Spleen (tissue), 11 donors: ENCODE measurements around the gene EFL1. TPM values are rescaled to one million over a fixed set of nuclear protein-coding genes. Genes with fewer than 3 reads are reported as not detected.

Source experiments
- DNase-seq: peaks from one replicate; pipeline ENCODE4 v3.0.0-alpha.2; 2020
- H3K27ac ChIP-seq, 8 donors: fragments of 200-600 bp; sonication (generic) in 7 of 8; 1 replicate in 4 of 8; 2 replicates in 4 of 8; pipeline versions ENCODE4 v1.5.0 to v1.8.0; 2016 to 2021; ENCODE audit warnings: inconsistent platforms in 4 of 8, mild to moderate bottlenecking in 4 of 8, moderate library complexity in 1 of 8
- H3K27me3 ChIP-seq, 7 donors: fragments of 200-600 bp; sonication (generic) in 6 of 7; replicated peaks in 1 of 7; 1 replicate in 4 of 7; 2 replicates in 3 of 7; pipeline versions ENCODE4 v1.5.0 to v1.8.0; 2016 to 2021; ENCODE audit warnings: inconsistent platforms in 3 of 7, mild to moderate bottlenecking in 1 of 7
- H3K36me3 ChIP-seq, 6 donors: fragments of 200-600 bp; sonication (generic) in 5 of 6; 1 replicate in 4 of 6; 2 replicates in 2 of 6; pipeline versions ENCODE4 v1.5.0 to v1.8.0; 2016 to 2021; ENCODE audit warnings: inconsistent platforms in 2 of 6
- H3K4me1 ChIP-seq, 6 donors: fragments of 200-600 bp; sonication (generic) in 5 of 6; 1 replicate in 3 of 6; 2 replicates in 3 of 6; pipeline versions ENCODE4 v1.5.0 to v1.8.0; 2016 to 2021; ENCODE audit warnings: inconsistent platforms in 3 of 6
- H3K4me3 ChIP-seq, 8 donors: fragments of 200-600 bp; sonication (generic) in 7 of 8; 1 replicate in 4 of 8; 2 replicates in 4 of 8; pipeline versions ENCODE4 v1.5.0 to v1.8.0; 2016 to 2021; ENCODE audit warnings: inconsistent platforms in 4 of 8, mild to moderate bottlenecking in 4 of 8, moderate library complexity in 2 of 8
- H3K9me3 ChIP-seq, 8 donors: fragments of 200-600 bp; sonication (generic) in 7 of 8; 1 replicate in 4 of 8; 2 replicates in 4 of 8; pipeline versions ENCODE4 v1.5.0 to v1.8.0; 2016 to 2021; ENCODE audit warnings: inconsistent platforms in 4 of 8
- CTCF ChIP-seq, 11 experiments: fragments of 200-600 bp in 7 of 11; fragments of 450-650 bp in 4 of 11; sonication (generic) in 4 of 11; IDR thresholded peaks in 8 of 11; conservative IDR thresholded peaks in 3 of 11; 1 replicate in 7 of 11; 2 replicates in 4 of 11; pipeline versions ENCODE4 v1.4.0 to v1.8.0; 2016 to 2021; ENCODE audit warnings: antibody characterized with exemption in 11 of 11, inconsistent platforms in 4 of 11, mild to moderate bottlenecking in 1 of 11
- POLR2A ChIP-seq, 3 donors: fragments of 450-650 bp; IDR thresholded peaks; one replicate each; pipeline ENCODE4 v1.5.1; 2017; ENCODE audit warnings: antibody characterized with exemption in 3 of 3, mild to moderate bottlenecking in 1 of 3
- POLR2AphosphoS5 ChIP-seq, 3 donors: sonication (generic); formaldehyde crosslinking; IDR thresholded peaks; one replicate each; pipeline ENCODE4 v1.5.1; 2017; ENCODE audit warnings: antibody characterized with exemption in 3 of 3
- WGBS, 5 donors: extraction: QIAGEN DNeasy Blood & Tissue Kit in 3 of 5; methylation state at CpG; one replicate each; pipeline versions ENCODE4 v1.1.5 to v1.1.7; 2013 to 2018; 5-methylcytosine and 5-hydroxymethylcytosine counted together
- intact Hi-C: fragments of 100-400 bp; cut with DNase I; formaldehyde crosslinking; loops from one replicate; pipeline ENCODE4 v1.15.0; 2023; ENCODE audit warnings: low total_unique reads
- polyA plus RNA-seq, 3 donors: library from polyadenylated mRNA; stranded (reverse); fragments of 200-250 nt; gene quantifications; one replicate each; pipeline ENCODE4 v1.2.1, GENCODE V29; 2013
- total RNA-seq, 7 donors: library from RNA; depleted of rRNA in 3 of 7; stranded (reverse); fragments of >200 nt in 3 of 7; fragmentation: NEBNext Ultra II Directional in 4 of 7; extraction: Animal tissue kit (Norgen Biotek cat#: 25700) in 4 of 7; gene quantifications; one replicate each; pipeline versions ENCODE4 v1.1.0 to v1.2.1, GENCODE V29; 2016 to 2021
- donor health status: healthy with polysubstance abuse.
- donor health status: DM: no; HTN: no; CAD: no; lungs with moderate emphysema.
- donor health status: DM: no; HTN: no; CAD: no.
- donor health status: Bipolar disorder and iron deficiency.
- donor health status: healthy.
- donor health status: DM: no; HTN: no; CAD: no.
- donor health status: DM: yes; HTN: yes; CAD: no.

The EFL1 gene
- total and polyA plus RNA-seq, 10 donors = 3.1 to 21.9 (median 17.4) TPM

DNA sequence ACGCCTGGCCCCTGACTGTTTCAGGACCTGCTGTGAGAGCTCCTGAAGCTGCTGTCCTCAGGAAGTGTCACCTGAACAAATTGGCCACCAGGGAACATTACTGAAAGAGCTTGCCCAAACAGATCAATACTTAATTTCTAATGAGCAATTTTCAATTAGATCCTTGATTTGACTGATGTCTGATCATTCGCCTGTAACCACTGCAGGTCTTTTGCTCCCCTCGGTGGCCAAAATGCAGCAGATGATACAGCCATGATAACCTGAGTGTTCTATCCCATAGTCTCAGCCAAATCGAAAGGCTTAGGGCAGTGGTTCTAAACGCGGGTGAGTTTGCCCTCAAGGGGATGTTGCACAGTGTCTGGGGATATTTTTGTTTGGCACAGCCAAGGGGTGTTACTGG is 159.1 kb downstream of the EFL1 start:
- 77 to 92% (median 80%) methylated on average over 6 of the region's 6 CpGs for WGBS, 5 donors
- no peak for DNase-seq
- no peaks in the 10 kb centered on the region for H3K27me3 ChIP-seq
- TF ChIP-seq CTCF (IDR thresholded peaks at IDR 0.05 in 8 of 11, conservative IDR thresholded peaks at IDR 0.05 in 3 of 11) = no peak
- no peak for TF ChIP-seq POLR2A (IDR thresholded peaks at IDR 0.05)
- no peak for TF ChIP-seq POLR2AphosphoS5 (IDR thresholded peaks at IDR 0.05)
- no peaks in the 10 kb centered on the region for H3K36me3 ChIP-seq
- no peak overlapping the region for H3K27ac ChIP-seq
- H3K9me3 ChIP-seq = no peaks in the 10 kb centered on the region
- intact Hi-C loops = no loop called here
- H3K4me1 ChIP-seq = no peaks in the 10 kb centered on the region
- H3K4me3 ChIP-seq = no peak overlapping the region

DNA sequence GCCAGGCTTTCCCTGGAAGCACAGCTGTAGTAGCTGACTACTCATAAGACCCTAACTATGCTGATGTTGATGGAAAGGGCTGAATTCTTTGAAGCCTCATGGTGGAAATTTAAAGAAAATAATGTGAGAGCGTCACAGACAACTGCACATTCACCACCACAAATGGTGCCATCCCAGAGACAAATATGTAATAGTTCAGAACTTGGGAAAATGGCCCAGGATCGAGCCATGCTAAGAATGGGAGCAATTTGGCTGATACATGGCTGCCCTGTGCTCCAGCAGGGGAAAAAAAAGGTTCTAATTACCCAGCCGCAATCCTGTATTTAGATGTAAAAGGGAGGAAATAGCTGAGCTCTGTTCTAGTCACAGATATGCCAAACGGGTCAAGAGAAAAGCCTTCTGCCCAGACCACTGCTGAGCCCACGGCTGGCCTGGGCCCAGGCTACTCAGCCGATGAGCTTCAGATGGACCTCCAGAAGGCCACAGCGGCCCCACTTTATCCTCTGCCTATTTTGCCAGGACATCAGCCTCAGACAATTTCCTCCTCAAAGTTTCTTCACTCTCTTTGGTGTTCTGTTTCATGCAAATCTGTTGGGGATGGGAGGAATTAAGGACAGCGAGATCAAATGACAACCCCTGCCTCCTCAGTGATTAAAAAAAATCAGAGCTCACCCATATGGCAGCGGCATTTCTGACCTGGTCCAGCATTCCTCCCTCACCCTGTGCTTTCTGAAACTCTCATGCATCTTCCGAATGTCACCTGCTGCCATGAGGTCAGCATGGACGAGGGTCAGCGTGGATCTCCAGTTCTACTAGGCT is 162.2 kb downstream of the EFL1 start:
- no peak for DNase-seq
- Histone ChIP-seq H3K36me3 (no peaks in the 10 kb centered on the region), H3K27me3 (no peaks in the 10 kb centered on the region), H3K9me3 (no peaks in the 10 kb centered on the region), H3K27ac (no peak overlapping the region), H3K4me3 (no peak overlapping the region), H3K4me1 (no peaks in the 10 kb centered on the region)
- no peak for TF ChIP-seq CTCF (IDR thresholded peaks at IDR 0.05 in 8 of 11, conservative IDR thresholded peaks at IDR 0.05 in 3 of 11)
- no peak for TF ChIP-seq POLR2AphosphoS5 (IDR thresholded peaks at IDR 0.05)
- 61 to 76% (median 71%) methylated on average over 12 of the region's 12 CpGs for WGBS, 5 donors
- intact Hi-C loops = no loop called here

- WGBS, 5 donors = 89 to 95% (median 93%) methylated on average over 15 of the region's 15 CpGs
- Histone ChIP-seq H3K4me3 (no peak overlapping the region), H3K36me3 (no peaks in the 10 kb centered on the region), H3K27me3 (no peaks in the 10 kb centered on the region), H3K4me1 (no peaks in the 10 kb centered on the region), H3K27ac (no peak overlapping the region), H3K9me3 (peaks cover 0 to 2% (median under 1%) of the 10 kb centered on the region in 8 donors)
- DNase-seq = no peak
- TF ChIP-seq POLR2A (IDR thresholded peaks at IDR 0.05) = no peak
- TF ChIP-seq POLR2AphosphoS5 (IDR thresholded peaks at IDR 0.05) = no peak
- no peak for TF ChIP-seq CTCF (IDR thresholded peaks at IDR 0.05 in 8 of 11, conservative IDR thresholded peaks at IDR 0.05 in 3 of 11)
- intact Hi-C loops = no loop called here
Observed at GRCh38 chr15:82098674-82099073, 163.9 kb downstream of the EFL1 start.

- H3K27ac ChIP-seq = no peak overlapping the region
- no peak for DNase-seq
- H3K36me3 ChIP-seq = no peaks in the 10 kb centered on the region
- H3K4me3 ChIP-seq = no peak overlapping the region
- H3K4me1 ChIP-seq = no peaks in the 10 kb centered on the region
- TF ChIP-seq POLR2A (IDR thresholded peaks at IDR 0.05) (no peak), CTCF (IDR thresholded peaks at IDR 0.05 in 8 of 11, conservative IDR thresholded peaks at IDR 0.05 in 3 of 11) (no peak), POLR2AphosphoS5 (IDR thresholded peaks at IDR 0.05) (no peak)
- H3K27me3 ChIP-seq = no peaks in the 10 kb centered on the region
- intact Hi-C loops = no loop called here
- H3K9me3 ChIP-seq = peaks cover 0 to 11% (median 3%) of the 10 kb centered on the region in 8 donors
Observed at GRCh38 chr15:82095803-82096202, 166.7 kb downstream of the EFL1 start.
